ENCODE results near the gene WDR75.
A peak's percentile ranks its signal among the peaks of the same experiment; 100 is the strongest.

WDR75 gene

GRCh38 chr2:189499137-189499536 is 57.9 kb downstream of the WDR75 start:
- no peak for DNase-seq (ENCODE audit: low read depth, low spot score)

GRCh38 chr2:189500456-189501160 is 59.3 kb downstream of the WDR75 start:
- no peak for DNase-seq (ENCODE audit: low read depth, low spot score)

GRCh38 chr2:189501487-189501886 is 60.2 kb downstream of the WDR75 start:
- DNase-seq (ENCODE audit: low read depth, low spot score), result no peak

GRCh38 chr2:189502714-189503113 is 61.4 kb downstream of the WDR75 start:
- DNase-seq (ENCODE audit: low read depth, low spot score), result no peak

- no peak for DNase-seq (ENCODE audit: low read depth, low spot score)
Measured at GRCh38 chr2:189504238-189504637, 63.0 kb downstream of the WDR75 start.

GRCh38 chr2:189505492-189505891 is 64.2 kb downstream of the WDR75 start:
- DNase-seq (ENCODE audit: low read depth, low spot score), result no peak

GRCh38 chr2:189506514-189506976 is 65.3 kb downstream of the WDR75 start:
- peak; percentile 44 for DNase-seq (ENCODE audit: low read depth, low spot score)

GRCh38 chr2:189511210-189511959 is 70.1 kb downstream of the WDR75 start:
- DNase-seq (ENCODE audit: low read depth, low spot score), result no peak

GRCh38 chr2:189511960-189512319 is 70.7 kb downstream of the WDR75 start:
- DNase-seq (ENCODE audit: low read depth, low spot score), result no peak

- no peak for DNase-seq (ENCODE audit: low read depth, low spot score)
Measured at GRCh38 chr2:189512879-189513278, 71.6 kb downstream of the WDR75 start.

GRCh38 chr2:189514104-189514503 is 72.8 kb downstream of the WDR75 start:
- DNase-seq (ENCODE audit: low read depth, low spot score), result no peak

GRCh38 chr2:189515264-189515663 is 74.0 kb downstream of the WDR75 start:
- DNase-seq (ENCODE audit: low read depth, low spot score), result peak; percentile 30

GRCh38 chr2:189516546-189516945 is 75.3 kb downstream of the WDR75 start:
- DNase-seq (ENCODE audit: low read depth, low spot score), result no peak

GRCh38 chr2:189517847-189518535 is 76.7 kb downstream of the WDR75 start:
- peak; percentile 71 for DNase-seq (ENCODE audit: low read depth, low spot score)

GRCh38 chr2:189519631-189520387 is 78.5 kb downstream of the WDR75 start:
- no peak for DNase-seq (ENCODE audit: low read depth, low spot score)

GRCh38 chr2:189521699-189522434 is 80.6 kb downstream of the WDR75 start:
- peak; percentile 5 for DNase-seq (ENCODE audit: low read depth, low spot score)

- DNase-seq (ENCODE audit: low read depth, low spot score), result no peak
Measured at GRCh38 chr2:189522435-189523151, 81.3 kb downstream of the WDR75 start.

- no peak for DNase-seq (ENCODE audit: low read depth, low spot score)
Measured at GRCh38 chr2:189524746-189525145, 83.5 kb downstream of the WDR75 start.
